Activated CD4-positive, alpha-beta T cell treated with anti-CD3 and anti-CD28 coated beads, Interleukin-2, amount 50 U/mL, for 4 hours (primary cell): Measurements from ENCODE around the gene TTC9.

ENCODE experiments used
- DNase-seq, 2 experiments: peaks; one replicate each; pipeline ENCODE4 v3.0.0-alpha.2; 2020

Gene TTC9

DNA sequence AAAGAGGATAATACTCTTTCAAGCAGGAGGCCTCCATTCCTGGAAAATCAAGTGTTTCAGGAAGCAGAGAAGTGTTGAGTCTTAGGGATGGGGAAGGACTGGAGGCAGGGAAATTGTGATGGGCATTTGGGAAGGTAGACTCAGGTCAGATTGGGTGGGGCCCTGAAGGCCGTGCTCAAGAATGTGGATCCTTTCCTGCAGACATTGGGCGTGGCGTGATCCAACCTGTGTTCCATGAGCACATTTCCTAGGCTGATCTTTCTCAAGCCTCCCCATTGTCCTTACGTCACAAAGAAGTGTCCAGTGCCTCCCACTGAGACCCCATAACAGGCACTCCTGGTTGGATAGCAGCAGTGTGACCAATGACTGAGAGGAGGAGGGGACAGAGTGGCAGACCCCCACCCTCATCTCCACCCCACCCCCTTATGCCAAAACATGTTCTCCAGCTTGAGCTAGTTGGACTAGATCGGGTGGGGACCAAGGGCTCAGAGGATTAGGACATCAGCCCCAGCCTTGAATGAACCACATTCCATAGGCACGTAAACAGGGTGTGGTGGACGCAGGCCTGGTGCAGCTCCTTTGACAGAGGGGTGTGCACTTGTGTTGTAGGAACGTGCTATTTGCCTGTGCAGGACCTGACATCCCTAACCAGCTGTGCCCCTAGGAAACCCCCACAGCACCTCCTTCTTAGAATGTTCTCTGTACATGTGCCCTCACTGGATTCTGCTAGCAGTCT, 76.8 kb downstream of the TTC9 start:
- no peak for DNase-seq

DNA sequence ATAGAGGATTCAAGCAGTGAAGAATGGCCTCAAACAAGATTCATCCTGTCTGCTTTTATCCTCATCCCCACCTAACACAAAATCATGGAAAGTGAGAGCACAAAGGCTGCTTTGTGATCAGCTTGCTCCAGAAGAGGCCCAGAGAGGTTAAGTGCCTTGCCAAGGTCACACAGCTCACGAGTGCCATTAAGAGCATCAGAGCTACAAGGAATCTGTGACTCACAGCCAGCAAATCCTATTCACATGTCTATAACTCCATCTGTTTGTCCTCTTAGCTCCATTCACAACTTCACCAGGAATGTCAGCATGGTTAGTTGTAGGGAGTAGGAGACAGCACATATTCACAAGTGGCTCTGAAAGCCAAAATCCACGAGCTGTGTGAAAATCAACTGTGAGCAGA, 79.8 kb downstream of the TTC9 start:
- no peak for DNase-seq

DNA sequence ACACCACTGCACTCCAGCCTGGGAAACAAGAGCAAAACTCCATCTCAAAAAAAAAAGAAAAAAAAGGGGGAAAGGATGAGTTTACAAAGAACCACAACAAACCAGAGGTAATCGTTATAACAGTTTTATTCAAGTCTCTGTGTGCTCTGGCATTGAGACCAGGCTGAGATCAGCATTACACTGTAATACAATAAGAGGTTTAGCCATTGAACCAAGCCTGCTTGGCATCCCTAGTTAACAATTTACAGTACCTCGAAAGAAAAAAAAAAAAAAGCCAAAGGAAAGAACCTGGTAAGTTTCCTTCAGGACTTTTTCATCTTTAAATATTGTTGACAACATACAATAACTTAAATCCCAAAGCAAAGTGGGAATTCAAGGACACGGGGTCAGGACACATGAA, 80.7 kb downstream of the TTC9 start:
- DNase-seq = no peak

DNA sequence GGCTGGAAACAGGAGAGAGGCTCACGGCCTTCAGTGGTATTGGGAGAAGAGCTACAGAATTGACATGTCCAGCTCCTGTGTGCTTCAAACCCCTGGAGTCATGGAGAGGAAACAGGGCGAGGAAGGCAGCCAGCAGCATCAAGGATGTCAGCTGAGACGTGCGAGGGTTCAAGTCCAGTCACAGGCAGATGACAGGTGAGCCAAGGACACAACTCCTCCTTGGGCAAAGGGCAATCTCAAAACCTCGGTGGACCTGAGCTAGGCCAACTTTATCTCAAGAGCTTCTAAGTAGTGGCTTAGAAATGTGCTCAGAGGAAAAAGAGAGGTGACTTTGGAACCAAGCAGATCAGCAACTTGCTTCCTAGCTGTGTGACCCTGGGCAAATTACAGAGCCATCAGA, 81.6 kb downstream of the TTC9 start:
- DNase-seq = no peak

DNA sequence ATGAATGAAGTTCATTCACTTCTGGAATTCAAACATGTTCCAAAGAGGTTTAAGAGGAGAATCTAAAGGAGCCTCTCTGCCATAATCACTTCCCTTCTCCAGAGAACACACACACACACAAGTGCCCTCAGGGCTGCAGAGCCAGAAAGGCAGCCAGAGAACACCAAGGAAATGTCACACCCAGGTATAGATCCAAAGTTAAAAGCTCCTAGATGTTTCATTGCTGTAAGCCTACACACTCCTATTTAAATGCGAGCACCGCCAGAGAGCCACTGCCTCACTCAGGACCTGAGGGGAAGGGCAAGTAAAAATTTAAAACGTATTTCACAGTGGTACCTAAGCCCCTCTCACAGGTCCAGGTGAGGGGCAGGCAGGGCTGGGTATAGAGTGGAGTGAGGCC, 82.4 kb downstream of the TTC9 start:
- no peak for DNase-seq

DNA sequence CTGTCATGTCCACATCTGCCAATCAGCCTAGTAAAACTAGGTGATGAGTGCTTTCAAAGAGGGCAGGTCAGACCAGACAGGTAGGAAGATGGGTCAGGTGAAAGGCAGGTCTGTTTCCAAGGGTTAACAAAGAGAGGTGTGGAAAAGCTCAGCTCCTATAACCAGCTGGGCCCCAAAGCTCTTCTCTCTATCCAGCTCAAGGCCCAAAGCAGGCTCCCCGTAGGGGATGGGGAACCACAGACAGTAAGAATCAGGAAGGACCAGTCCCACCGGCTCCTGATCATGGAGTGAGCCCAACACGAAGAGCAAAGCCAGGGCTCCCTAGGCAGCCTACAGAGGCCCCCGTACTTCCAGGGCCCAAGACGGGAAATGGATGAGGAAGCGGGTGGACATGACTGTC, 83.2 kb downstream of the TTC9 start:
- no peak for DNase-seq
